Measurements from ENCODE around the gene ZNF587.

DNA sequence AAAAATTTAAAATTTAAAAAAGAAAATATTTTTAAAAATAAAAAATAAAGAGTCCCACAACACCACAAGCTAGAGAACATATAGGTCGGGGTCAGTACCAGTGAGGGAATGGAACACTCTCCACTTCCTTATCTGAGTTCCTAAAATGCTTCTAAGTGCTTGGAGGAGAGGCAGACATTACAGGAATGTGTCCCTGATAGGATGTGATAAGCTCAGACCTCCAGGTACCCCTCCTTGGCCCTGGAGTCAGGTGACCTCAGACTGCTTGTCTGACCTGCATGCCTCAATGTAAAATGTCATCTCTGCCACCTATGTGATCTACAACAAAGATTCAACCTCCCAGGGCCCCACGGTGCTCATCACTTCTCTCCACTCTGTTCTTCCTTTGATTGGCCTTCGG is 36.4 kb downstream of the ZNF587 start:
- TF ChIP-seq CTCF (IDR thresholded peaks at IDR 0.05) (no peak), POLR2A (IDR thresholded peaks at IDR 0.05) (no peak), EP300 (IDR thresholded peaks at IDR 0.05) (no peak), POLR2AphosphoS5 (IDR thresholded peaks at IDR 0.05) (no peak)

Measured in gastroesophageal sphincter (tissue), 3 donors.